ENCODE measurements around the gene GALNT18.

GALNT18 gene

DNA sequence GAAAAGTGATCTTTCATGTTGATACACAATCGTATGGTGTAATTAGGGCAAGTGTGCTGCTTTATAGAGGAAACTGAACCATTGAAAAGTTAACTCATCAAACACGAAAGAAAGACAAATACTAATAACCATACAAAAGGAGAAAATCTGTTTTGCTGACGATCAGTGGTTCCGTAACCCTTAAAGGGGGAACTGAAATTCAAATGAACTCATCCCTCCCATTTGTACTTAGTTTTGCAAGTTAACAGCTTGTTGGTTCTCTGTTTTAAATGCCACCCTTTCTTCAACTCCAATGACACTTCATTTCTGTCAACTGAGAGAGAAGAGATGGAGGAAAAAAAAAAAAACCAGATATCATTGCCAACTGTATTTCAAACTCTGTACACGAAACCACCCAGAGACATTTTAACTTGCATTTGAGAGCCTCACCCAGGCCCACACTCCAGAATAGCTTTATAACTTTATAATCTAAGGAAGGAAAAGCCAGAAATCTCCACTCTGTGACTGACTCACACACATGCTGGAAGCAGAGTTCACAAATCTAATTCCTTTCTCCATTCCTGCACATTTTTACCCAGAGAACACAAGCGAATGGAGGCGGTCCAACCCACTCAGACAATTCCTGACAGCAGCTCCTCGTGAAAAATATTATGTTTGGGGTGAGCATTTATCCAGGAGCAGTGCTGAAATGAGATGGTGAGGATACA is 251.4 kb downstream of the GALNT18 start:
- Histone ChIP-seq H2BK120ac (ENCODE audit: low read depth, low read length) (no peak overlapping the region), H2AFZ (ENCODE audit: low read length) (no peak overlapping the region), H3K4me2 (ENCODE audit: insufficient read depth, low read length, poor library complexity, severe bottlenecking) (no peak overlapping the region), H2BK5ac (ENCODE audit: low read length) (no peak overlapping the region), H4K8ac (ENCODE audit: low read depth, low read length) (no peak overlapping the region), H4K91ac (ENCODE audit: low read depth, low read length, poor library complexity) (no peak overlapping the region), H3K18ac (ENCODE audit: low read length) (no peak overlapping the region), H3K27me3 (ENCODE audit: control insufficient read depth in 3 of 3, insufficient read depth in 3 of 3, low read depth in 1 of 3, low read length in 3 of 3) (no peaks in the 10 kb centered on the region), H3K14ac (ENCODE audit: low read length) (no peak overlapping the region), H3K4ac (ENCODE audit: low read length) (no peak overlapping the region), H3K27ac (replicated peaks; ENCODE audit: low read length) (no peak overlapping the region), H3K9me3 (replicated peaks in 1 of 2; ENCODE audit: control insufficient read depth in 2 of 2, insufficient read depth in 1 of 2, low read depth in 1 of 2, low read length in 2 of 2) (no peaks in the 10 kb centered on the region), H3K4me1 (ENCODE audit: control insufficient read depth in 2 of 2, insufficient read depth in 1 of 2, low read depth in 1 of 2, low read length in 2 of 2) (peaks cover 0 to 13% of the 10 kb centered on the region in 2 donors), H3K9ac (ENCODE audit: low read depth, low read length, poor library complexity) (no peak overlapping the region), H3K23ac (ENCODE audit: low read depth, low read length, poor library complexity) (no peak overlapping the region), H2AK5ac (ENCODE audit: low read depth, low read length) (no peak overlapping the region), H2BK12ac (ENCODE audit: low read length) (no peak overlapping the region), H3K79me1 (ENCODE audit: low read depth, low read length) (no peaks in the 10 kb centered on the region), H3K36me3 (replicated peaks in 1 of 2; ENCODE audit: control insufficient read depth in 2 of 2, insufficient read depth in 2 of 2, low read length in 2 of 2) (no peaks in the 10 kb centered on the region), H2BK15ac (ENCODE audit: low read length) (no peak overlapping the region), H3K4me3 (ENCODE audit: low read length in 2 of 2) (no peak overlapping the region)
- DNase-seq (ENCODE audit: low spot score) = no peak
- no CpG with 5 or more reads among the region's 8 CpGs for WGBS, 2 donors (ENCODE audit: extremely low coverage in 2 of 2, insufficient read length in 2 of 2, insufficient replicate concordance in 1 of 2)

DNA sequence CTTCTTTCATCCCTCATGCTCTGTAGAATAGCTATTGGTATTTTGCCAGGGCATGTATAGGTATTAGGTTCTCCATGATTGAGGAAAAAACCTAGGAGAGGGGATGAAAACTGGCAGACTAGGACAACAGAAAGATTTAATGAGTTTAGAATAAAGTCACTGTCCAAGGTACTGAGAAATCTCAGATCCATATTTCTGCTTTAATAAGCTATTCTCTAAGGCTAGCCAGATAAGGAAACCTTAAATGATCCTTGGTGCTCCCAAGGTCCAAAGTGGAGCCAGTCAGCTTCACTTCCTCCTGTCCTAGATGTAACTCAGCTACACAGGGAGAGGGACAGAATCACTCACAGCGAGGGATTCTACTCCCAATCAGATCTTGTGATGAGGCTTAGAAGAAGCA is 255.0 kb downstream of the GALNT18 start:
- no peaks in the 10 kb centered on the region for H3K9me3 ChIP-seq (replicated peaks in 1 of 2; ENCODE audit: control insufficient read depth in 2 of 2, insufficient read depth in 1 of 2, low read depth in 1 of 2, low read length in 2 of 2)
- no peak for DNase-seq (ENCODE audit: low spot score)
- no peaks in the 10 kb centered on the region for H3K27me3 ChIP-seq (ENCODE audit: control insufficient read depth in 3 of 3, insufficient read depth in 3 of 3, low read depth in 1 of 3, low read length in 3 of 3)
- peaks cover 0 to 3% of the 10 kb centered on the region in 2 donors for H3K4me1 ChIP-seq (ENCODE audit: control insufficient read depth in 2 of 2, insufficient read depth in 1 of 2, low read depth in 1 of 2, low read length in 2 of 2)
- H3K4me3 ChIP-seq (ENCODE audit: low read length in 2 of 2) = no peak overlapping the region
- no peak overlapping the region for H2AK5ac ChIP-seq (ENCODE audit: low read depth, low read length)
- no peak overlapping the region for H2AFZ ChIP-seq (ENCODE audit: low read length)
- H2BK120ac ChIP-seq (ENCODE audit: low read depth, low read length) = no peak overlapping the region
- H3K18ac ChIP-seq (ENCODE audit: low read length) = no peak overlapping the region
- H4K91ac ChIP-seq (ENCODE audit: low read depth, low read length, poor library complexity) = no peak overlapping the region
- H3K4ac ChIP-seq (ENCODE audit: low read length) = no peak overlapping the region
- H3K14ac ChIP-seq (ENCODE audit: low read length) = no peak overlapping the region
- no CpG with 5 or more reads among the region's 1 CpG for WGBS, 2 donors (ENCODE audit: extremely low coverage in 2 of 2, insufficient read length in 2 of 2, insufficient replicate concordance in 1 of 2)
- no peak overlapping the region for H3K27ac ChIP-seq (replicated peaks; ENCODE audit: low read length)
- H3K23ac ChIP-seq (ENCODE audit: low read depth, low read length, poor library complexity) = no peak overlapping the region
- H3K79me1 ChIP-seq (ENCODE audit: low read depth, low read length) = no peaks in the 10 kb centered on the region
- no peak overlapping the region for H3K4me2 ChIP-seq (ENCODE audit: insufficient read depth, low read length, poor library complexity, severe bottlenecking)
- H2BK5ac ChIP-seq (ENCODE audit: low read length) = no peak overlapping the region
- H4K8ac ChIP-seq (ENCODE audit: low read depth, low read length) = no peak overlapping the region
- no peaks in the 10 kb centered on the region for H3K36me3 ChIP-seq (replicated peaks in 1 of 2; ENCODE audit: control insufficient read depth in 2 of 2, insufficient read depth in 2 of 2, low read length in 2 of 2)
- H3K9ac ChIP-seq (ENCODE audit: low read depth, low read length, poor library complexity) = no peak overlapping the region
- H2BK12ac ChIP-seq (ENCODE audit: low read length) = no peak overlapping the region
- no peak overlapping the region for H2BK15ac ChIP-seq (ENCODE audit: low read length)

DNA sequence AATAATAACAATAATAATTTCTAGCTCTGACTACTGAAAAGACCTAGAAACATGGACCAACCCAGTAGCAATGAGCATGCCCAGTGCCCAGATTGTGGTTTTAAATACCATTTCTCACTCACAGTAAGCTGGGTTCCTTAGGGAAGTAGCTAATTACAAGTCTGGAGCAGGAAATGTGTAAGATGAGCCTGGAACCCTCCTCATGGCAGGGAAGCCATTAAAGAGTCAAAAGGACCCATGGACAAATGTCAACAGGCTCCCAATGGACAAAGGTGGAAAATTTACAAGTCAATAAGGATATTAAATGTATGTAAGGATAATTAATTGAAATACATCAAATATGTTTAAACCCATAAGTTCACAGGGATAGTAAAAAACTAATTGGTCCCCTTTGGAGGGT is 258.1 kb downstream of the GALNT18 start:
- Histone ChIP-seq H3K36me3 (replicated peaks in 1 of 2; ENCODE audit: control insufficient read depth in 2 of 2, insufficient read depth in 2 of 2, low read length in 2 of 2) (no peaks in the 10 kb centered on the region), H2BK15ac (ENCODE audit: low read length) (no peak overlapping the region), H4K91ac (ENCODE audit: low read depth, low read length, poor library complexity) (no peak overlapping the region), H3K27me3 (ENCODE audit: control insufficient read depth in 3 of 3, insufficient read depth in 3 of 3, low read depth in 1 of 3, low read length in 3 of 3) (no peaks in the 10 kb centered on the region), H3K14ac (ENCODE audit: low read length) (no peak overlapping the region), H3K79me1 (ENCODE audit: low read depth, low read length) (no peaks in the 10 kb centered on the region), H2BK5ac (ENCODE audit: low read length) (no peak overlapping the region), H2AK5ac (ENCODE audit: low read depth, low read length) (no peak overlapping the region), H3K4ac (ENCODE audit: low read length) (no peak overlapping the region), H2BK12ac (ENCODE audit: low read length) (no peak overlapping the region), H2AFZ (ENCODE audit: low read length) (no peak overlapping the region), H3K4me3 (ENCODE audit: low read length in 2 of 2) (no peak overlapping the region), H4K8ac (ENCODE audit: low read depth, low read length) (no peak overlapping the region), H3K18ac (ENCODE audit: low read length) (no peak overlapping the region), H3K23ac (ENCODE audit: low read depth, low read length, poor library complexity) (no peak overlapping the region), H3K9me3 (replicated peaks in 1 of 2; ENCODE audit: control insufficient read depth in 2 of 2, insufficient read depth in 1 of 2, low read depth in 1 of 2, low read length in 2 of 2) (no peaks in the 10 kb centered on the region), H3K27ac (replicated peaks; ENCODE audit: low read length) (no peak overlapping the region), H3K4me2 (ENCODE audit: insufficient read depth, low read length, poor library complexity, severe bottlenecking) (no peak overlapping the region), H3K4me1 (ENCODE audit: control insufficient read depth in 2 of 2, insufficient read depth in 1 of 2, low read depth in 1 of 2, low read length in 2 of 2) (no peaks in the 10 kb centered on the region), H3K9ac (ENCODE audit: low read depth, low read length, poor library complexity) (no peak overlapping the region), H2BK120ac (ENCODE audit: low read depth, low read length) (no peak overlapping the region)
- no peak for DNase-seq (ENCODE audit: low spot score)

DNA sequence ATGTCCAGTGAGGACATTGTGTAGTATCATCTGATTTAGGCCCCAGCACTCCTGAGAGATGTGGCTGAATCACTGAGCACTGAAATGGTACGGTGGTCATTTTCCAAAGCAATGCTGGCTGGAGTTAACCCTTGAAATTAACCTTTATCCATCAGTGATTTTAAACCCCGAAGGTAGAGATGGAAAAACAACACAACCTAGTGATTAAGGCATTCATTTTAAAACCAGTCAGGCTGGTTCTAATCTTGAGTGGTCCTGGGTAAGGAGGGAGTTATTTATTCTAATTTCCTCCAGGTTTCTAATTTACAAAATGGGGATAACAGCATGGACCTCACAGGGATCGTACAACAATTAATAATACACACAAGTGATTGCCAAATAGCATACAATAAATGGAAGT is 262.2 kb downstream of the GALNT18 start:
- no peak overlapping the region for H3K4me2 ChIP-seq (ENCODE audit: insufficient read depth, low read length, poor library complexity, severe bottlenecking)
- H2BK15ac ChIP-seq (ENCODE audit: low read length) = no peak overlapping the region
- H2BK120ac ChIP-seq (ENCODE audit: low read depth, low read length) = no peak overlapping the region
- H2BK5ac ChIP-seq (ENCODE audit: low read length) = no peak overlapping the region
- DNase-seq (ENCODE audit: low spot score) = no peak
- H4K8ac ChIP-seq (ENCODE audit: low read depth, low read length) = no peak overlapping the region
- no peak overlapping the region for H3K4ac ChIP-seq (ENCODE audit: low read length)
- no peak overlapping the region for H2AK5ac ChIP-seq (ENCODE audit: low read depth, low read length)
- no peaks in the 10 kb centered on the region for H3K4me1 ChIP-seq (ENCODE audit: control insufficient read depth in 2 of 2, insufficient read depth in 1 of 2, low read depth in 1 of 2, low read length in 2 of 2)
- H3K27me3 ChIP-seq (ENCODE audit: control insufficient read depth in 3 of 3, insufficient read depth in 3 of 3, low read depth in 1 of 3, low read length in 3 of 3) = no peaks in the 10 kb centered on the region
- H3K36me3 ChIP-seq (replicated peaks in 1 of 2; ENCODE audit: control insufficient read depth in 2 of 2, insufficient read depth in 2 of 2, low read length in 2 of 2) = no peaks in the 10 kb centered on the region
- no peak overlapping the region for H4K91ac ChIP-seq (ENCODE audit: low read depth, low read length, poor library complexity)
- no peak overlapping the region for H3K23ac ChIP-seq (ENCODE audit: low read depth, low read length, poor library complexity)
- H3K14ac ChIP-seq (ENCODE audit: low read length) = no peak overlapping the region
- no peak overlapping the region for H3K27ac ChIP-seq (replicated peaks; ENCODE audit: low read length)
- H3K18ac ChIP-seq (ENCODE audit: low read length) = no peak overlapping the region
- no peak overlapping the region for H3K9ac ChIP-seq (ENCODE audit: low read depth, low read length, poor library complexity)
- H2BK12ac ChIP-seq (ENCODE audit: low read length) = no peak overlapping the region
- no CpG with 5 or more reads among the region's 3 CpGs for WGBS, 2 donors (ENCODE audit: extremely low coverage in 2 of 2, insufficient read length in 2 of 2, insufficient replicate concordance in 1 of 2)
- H2AFZ ChIP-seq (ENCODE audit: low read length) = no peak overlapping the region
- no peaks in the 10 kb centered on the region for H3K79me1 ChIP-seq (ENCODE audit: low read depth, low read length)
- no peak overlapping the region for H3K4me3 ChIP-seq (ENCODE audit: low read length in 2 of 2)
- no peaks in the 10 kb centered on the region for H3K9me3 ChIP-seq (replicated peaks in 1 of 2; ENCODE audit: control insufficient read depth in 2 of 2, insufficient read depth in 1 of 2, low read depth in 1 of 2, low read length in 2 of 2)

All from neuronal stem cell (in vitro differentiated cells).